OCI-LY7 (cell line): Measurements from ENCODE around the gene BHLHE41. TPM values are rescaled to one million over a fixed set of nuclear protein-coding genes. Genes with fewer than 3 reads are reported as not detected.

ENCODE experiments used
- BruUV-seq: library from RNA; stranded (reverse); fragments of 400-500 nt; replicated peaks from 2 replicates; lab custom pipeline; 2021; lab: Mats Ljungman, UMichigan
- CTCF ChIA-PET: fragments of 300-600 bp; sonication (Branson Sonifier 250); formaldehyde crosslinking; loops from one replicate; lab custom pipeline; 2022; ENCODE audit warnings: antibody characterized with exemption; ENCODE audit not compliant: unreplicated experiment; lab: Charles Lee
- POLR2A ChIA-PET: fragments of 300-600 bp; sonication (Branson Sonifier 250); formaldehyde crosslinking; loops from one replicate; lab custom pipeline; 2022; ENCODE audit warnings: antibody characterized with exemption; lab: Charles Lee
- DNase-seq: peaks from one replicate; pipeline ENCODE4 v3.0.0-alpha.2; 2015; ENCODE audit warnings: low spot score
- H2AFZ ChIP-seq: fragments of 200-600 bp; sonication (generic), shearing (Covaris generic); 2 replicates; pipeline ENCODE4 v1.6.1; 2014; ENCODE audit warnings: mild to moderate bottlenecking, antibody characterized with exemption, low read length, moderate library complexity
- H3K27ac ChIP-seq: fragments of 200-600 bp; sonication (generic); 2 replicates; pipeline ENCODE4 v1.5.1; 2014; ENCODE audit warnings: mixed run types, low read depth, mild to moderate bottlenecking, moderate library complexity, low read length, inconsistent platforms; ENCODE audit not compliant: poor library complexity, severe bottlenecking
- H3K36me3 ChIP-seq: fragments of 200-600 bp; sonication (generic); 2 replicates; pipeline ENCODE4 v1.6.1; 2014; ENCODE audit warnings: mild to moderate bottlenecking, antibody characterized with exemption, low read length, moderate library complexity, mixed read lengths; ENCODE audit not compliant: insufficient read depth
- H3K4me1 ChIP-seq: fragments of 200-600 bp; sonication (generic); 2 replicates; pipeline ENCODE4 v1.5.1; 2014; ENCODE audit warnings: mild to moderate bottlenecking, low read length; ENCODE audit not compliant: insufficient read depth, poor library complexity, severe bottlenecking
- H3K4me2 ChIP-seq: fragments of 200-600 bp; sonication (generic); 2 replicates; pipeline ENCODE4 v1.6.1; 2014; ENCODE audit warnings: mild to moderate bottlenecking, low read length
- H3K4me3 ChIP-seq: fragments of 200-600 bp; sonication (generic); 2 replicates; pipeline ENCODE4 v1.5.1; 2014; ENCODE audit warnings: mild to moderate bottlenecking, low read depth, low read length; ENCODE audit not compliant: poor library complexity, severe bottlenecking
- H3K79me2 ChIP-seq: fragments of 200-600 bp; sonication (generic); 2 replicates; pipeline ENCODE4 v1.6.1; 2016; ENCODE audit warnings: low read depth, mild to moderate bottlenecking, low read length, moderate library complexity, mixed read lengths; ENCODE audit not compliant: insufficient read depth
- H3K9me2 ChIP-seq: fragments of 200-600 bp; sonication (generic); 2 replicates; pipeline ENCODE4 v1.6.1; 2016; ENCODE audit warnings: mild to moderate bottlenecking, low read length, mixed read lengths; ENCODE audit not compliant: insufficient read depth
- H3K9me3 ChIP-seq: fragments of 200-600 bp; sonication (generic); 2 replicates; pipeline ENCODE4 v1.6.1; 2014; ENCODE audit warnings: mild to moderate bottlenecking, mixed run types, low read length, mixed read lengths
- H4K20me1 ChIP-seq: fragments of 200-600 bp; sonication (generic); 2 replicates; pipeline ENCODE4 v1.6.1; 2014; ENCODE audit warnings: mild to moderate bottlenecking, antibody characterized with exemption, low read length, moderate library complexity, mixed read lengths; ENCODE audit not compliant: insufficient read depth
- CTCF ChIP-seq: fragments of 200-600 bp; sonication (generic); conservative IDR thresholded peaks from 2 replicates; pipeline ENCODE4 v1.5.1; 2014; ENCODE audit warnings: mild to moderate bottlenecking, antibody characterized with exemption, low read length, moderate library complexity, mixed read lengths
- EZH2phosphoT487 ChIP-seq: fragments of 200-600 bp; sonication (generic); IDR thresholded peaks from 2 replicates; pipeline ENCODE4 v1.6.1; 2018; ENCODE audit warnings: low read depth, borderline replicate concordance, mild to moderate bottlenecking, mixed run types, antibody characterized with exemption, low read length, moderate library complexity, mixed read lengths
- intact Hi-C: fragments of 100-400 bp; cut with micrococcal nuclease; formaldehyde crosslinking; loops from one replicate; pipeline ENCODE4 v1.10.0; 2022; ENCODE audit not compliant: unreplicated experiment
- total RNA-seq, 2 experiments: library from RNA; depleted of rRNA in 1 of 2; stranded (reverse); fragments of >200 nt in 1 of 2; shearing (Covaris generic) in 1 of 2; gene quantifications; 2 replicates each; pipeline ENCODE4 v1.2.3, GENCODE V29; 2014 to 2022

BHLHE41 gene
- total RNA-seq, 2 experiments from 2014 or later, result not detected

GRCh38 chr12:26086936-26087335 is 37.9 kb downstream of the BHLHE41 start:
- H4K20me1 ChIP-seq, result no peaks in the 10 kb centered on the region
- no peak overlapping the region for H3K4me3 ChIP-seq
- no peaks in the 10 kb centered on the region for H3K9me2 ChIP-seq
- no peaks in the 10 kb centered on the region for H3K9me3 ChIP-seq
- DNase-seq, result no peak
- POLR2A ChIA-PET, result no interaction called here
- intact Hi-C loops, result no loop called here
- no peak overlapping the region for H2AFZ ChIP-seq
- H3K27ac ChIP-seq, result no peak overlapping the region
- no peaks in the 10 kb centered on the region for H3K79me2 ChIP-seq
- H3K4me1 ChIP-seq, result no peaks in the 10 kb centered on the region
- TF ChIP-seq CTCF (no peak), EZH2phosphoT487 (no peak)
- H3K4me2 ChIP-seq, result no peak overlapping the region
- BruUV-seq, result no TSS peak
- CTCF ChIA-PET, result no interaction called here
- H3K36me3 ChIP-seq, result no peaks in the 10 kb centered on the region

- intact Hi-C loops, result no loop called here
- no TSS peak for BruUV-seq
- Histone ChIP-seq H3K79me2 (no peaks in the 10 kb centered on the region), H3K36me3 (no peaks in the 10 kb centered on the region), H3K9me2 (no peaks in the 10 kb centered on the region), H3K9me3 (no peaks in the 10 kb centered on the region), H3K4me3 (no peak overlapping the region), H3K4me1 (no peaks in the 10 kb centered on the region), H4K20me1 (no peaks in the 10 kb centered on the region), H2AFZ (no peak overlapping the region), H3K4me2 (no peak overlapping the region), H3K27ac (no peak overlapping the region)
- DNase-seq, result no peak
- CTCF ChIA-PET, result no interaction called here
- TF ChIP-seq CTCF (no peak), EZH2phosphoT487 (no peak)
- POLR2A ChIA-PET, result interaction anchor here (0.7 kb wide), 1 partner anchor 127 kb away, joined by 3 read pairs; no protein-coding TSS in a partner anchor
These were observed 43.9 kb downstream of the BHLHE41 start for GRCh38 chr12:26080911-26081310.

GRCh38 chr12:26077915-26078702 is 46.7 kb downstream of the BHLHE41 start:
- CTCF ChIA-PET, result no interaction called here
- POLR2A ChIA-PET, result no interaction called here
- Histone ChIP-seq H3K27ac (no peak overlapping the region), H4K20me1 (no peaks in the 10 kb centered on the region), H3K9me2 (no peaks in the 10 kb centered on the region), H3K4me1 (no peaks in the 10 kb centered on the region), H3K36me3 (no peaks in the 10 kb centered on the region), H2AFZ (no peak overlapping the region), H3K9me3 (no peaks in the 10 kb centered on the region), H3K4me3 (no peak overlapping the region), H3K79me2 (no peaks in the 10 kb centered on the region), H3K4me2 (no peak overlapping the region)
- no peak for DNase-seq
- no peak for TF ChIP-seq CTCF
- no peak for TF ChIP-seq EZH2phosphoT487
- intact Hi-C loops, result no loop called here
- BruUV-seq, result no TSS peak
